ENCODE measurements around the gene CACNG7.
A peak's percentile ranks its signal among the peaks of the same experiment; 100 is the strongest.

DNA sequence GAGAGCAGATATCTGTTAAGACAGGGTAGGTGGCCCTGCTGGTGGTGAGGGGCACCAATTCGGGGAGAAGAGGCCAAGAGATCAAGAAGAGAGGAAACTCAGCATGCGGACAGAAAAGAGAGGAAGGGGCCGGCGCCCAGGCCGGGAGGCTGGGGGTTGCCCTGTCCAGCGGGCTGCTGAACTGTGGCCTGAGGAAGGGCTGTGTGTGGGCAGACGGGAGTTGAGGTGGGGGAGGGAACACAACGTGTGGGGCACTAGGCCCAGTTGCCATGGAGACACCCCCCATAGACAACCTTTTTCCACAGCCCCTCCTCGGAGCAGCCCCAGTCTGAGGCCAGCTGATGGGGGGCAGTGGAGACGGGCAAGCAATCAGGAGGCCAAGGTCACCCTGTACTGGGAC is 51.1 kb downstream of the CACNG7 start:
- TF ChIP-seq MAX (IDR thresholded peaks at IDR 0.05; ENCODE audit: insufficient read depth, insufficient read length): no peak
- TF ChIP-seq, protein P1, sequence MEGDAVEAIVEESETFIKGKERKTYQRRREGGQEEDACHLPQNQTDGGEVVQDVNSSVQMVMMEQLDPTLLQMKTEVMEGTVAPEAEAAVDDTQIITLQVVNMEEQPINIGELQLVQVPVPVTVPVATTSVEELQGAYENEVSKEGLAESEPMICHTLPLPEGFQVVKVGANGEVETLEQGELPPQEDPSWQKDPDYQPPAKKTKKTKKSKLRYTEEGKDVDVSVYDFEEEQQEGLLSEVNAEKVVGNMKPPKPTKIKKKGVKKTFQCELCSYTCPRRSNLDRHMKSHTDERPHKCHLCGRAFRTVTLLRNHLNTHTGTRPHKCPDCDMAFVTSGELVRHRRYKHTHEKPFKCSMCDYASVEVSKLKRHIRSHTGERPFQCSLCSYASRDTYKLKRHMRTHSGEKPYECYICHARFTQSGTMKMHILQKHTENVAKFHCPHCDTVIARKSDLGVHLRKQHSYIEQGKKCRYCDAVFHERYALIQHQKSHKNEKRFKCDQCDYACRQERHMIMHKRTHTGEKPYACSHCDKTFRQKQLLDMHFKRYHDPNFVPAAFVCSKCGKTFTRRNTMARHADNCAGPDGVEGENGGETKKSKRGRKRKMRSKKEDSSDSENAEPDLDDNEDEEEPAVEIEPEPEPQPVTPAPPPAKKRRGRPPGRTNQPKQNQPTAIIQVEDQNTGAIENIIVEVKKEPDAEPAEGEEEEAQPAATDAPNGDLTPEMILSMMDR (IDR thresholded peaks at IDR 0.05; ENCODE audit: extremely low read depth in 1 of 2, insufficient read depth in 1 of 2, low read depth in 1 of 2, low read length in 2 of 2): no peak
- TF ChIP-seq EZH2 (IDR thresholded peaks at IDR 0.05; ENCODE audit: borderline replicate concordance, low read depth, low read length, severe bottlenecking): peak; percentile 11
- TF ChIP-seq POLR2A (IDR thresholded peaks at IDR 0.05; ENCODE audit: low read depth, low read length): no peak
- TF ChIP-seq JUN (IDR thresholded peaks at IDR 0.05; ENCODE audit: borderline replicate concordance, insufficient read depth, insufficient read length, low read depth): no peak
- TF ChIP-seq FOS (IDR thresholded peaks at IDR 0.05; ENCODE audit: borderline replicate concordance, insufficient read depth, low read length): no peak
- no peak for TF ChIP-seq MYC (IDR thresholded peaks at IDR 0.05; ENCODE audit: low read depth, low read length)
- no peak for TF ChIP-seq POLR2AphosphoS5 (IDR thresholded peaks at IDR 0.05; ENCODE audit: insufficient read depth, low read depth, low read length)

Measured in endothelial cell of umbilical vein (primary cell).